ENCODE results near the gene TMBIM6.

Gene TMBIM6, protein sequence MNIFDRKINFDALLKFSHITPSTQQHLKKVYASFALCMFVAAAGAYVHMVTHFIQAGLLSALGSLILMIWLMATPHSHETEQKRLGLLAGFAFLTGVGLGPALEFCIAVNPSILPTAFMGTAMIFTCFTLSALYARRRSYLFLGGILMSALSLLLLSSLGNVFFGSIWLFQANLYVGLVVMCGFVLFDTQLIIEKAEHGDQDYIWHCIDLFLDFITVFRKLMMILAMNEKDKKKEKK

DNA sequence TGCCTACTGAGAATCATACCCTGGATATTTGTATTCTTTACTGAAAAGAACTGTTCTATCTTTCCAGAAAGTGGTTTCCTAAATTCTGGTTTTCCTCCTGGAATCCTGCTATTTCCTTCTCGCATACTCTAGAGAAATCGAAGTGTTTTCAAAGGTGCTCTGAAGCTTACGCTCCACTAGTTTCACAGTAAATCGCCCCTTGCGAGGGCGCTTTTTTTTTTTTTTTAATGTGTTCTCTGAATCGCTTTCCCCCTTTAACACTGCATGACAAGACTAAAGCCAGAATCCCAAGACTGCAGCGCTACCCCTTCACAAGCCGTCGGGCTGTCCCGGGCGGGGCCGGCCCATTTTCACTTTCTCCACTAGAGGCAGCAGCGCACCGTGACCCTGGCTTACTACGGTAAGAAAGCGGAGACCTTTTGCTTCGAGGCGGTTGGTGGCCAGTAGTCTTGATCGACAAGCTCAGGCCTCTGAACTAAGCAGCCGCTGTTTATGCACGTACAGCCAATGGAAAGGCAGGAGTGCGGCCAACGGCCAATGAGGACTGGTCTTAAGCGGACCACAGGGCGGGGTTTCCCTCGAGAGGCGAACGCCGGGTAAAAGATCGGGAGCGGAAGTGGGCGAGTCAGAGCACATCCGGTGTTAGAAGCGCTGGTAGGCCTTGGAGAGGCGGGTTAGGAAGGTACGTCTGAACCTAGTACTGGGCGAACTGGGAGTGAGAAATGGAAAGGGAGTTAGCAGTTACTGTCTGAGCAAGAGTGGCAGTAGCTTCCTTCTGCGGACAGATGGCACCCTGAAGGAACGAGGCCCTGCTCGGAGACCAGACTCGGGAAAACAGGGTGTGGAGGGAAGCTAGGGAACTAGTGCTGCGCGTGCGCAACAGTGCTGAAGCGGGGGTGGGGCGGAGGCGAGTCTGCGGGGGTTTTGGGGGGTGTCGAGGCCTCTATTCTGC is at the start of gene TMBIM6:
TMBIM6 (plus strand) TSS at position 628 of the 952 bp plus-strand sequence. CDS start 10,937 bp downstream, outside the sequence.
- peaks cover 18% of the 10 kb centered on the region for H3K36me3 ChIP-seq
- peak within 1 kb of the TSS; percentile 98 for H3K27ac ChIP-seq
- H3K9me3 ChIP-seq: no peaks in the 10 kb centered on the region
- TF ChIP-seq, protein P1, sequence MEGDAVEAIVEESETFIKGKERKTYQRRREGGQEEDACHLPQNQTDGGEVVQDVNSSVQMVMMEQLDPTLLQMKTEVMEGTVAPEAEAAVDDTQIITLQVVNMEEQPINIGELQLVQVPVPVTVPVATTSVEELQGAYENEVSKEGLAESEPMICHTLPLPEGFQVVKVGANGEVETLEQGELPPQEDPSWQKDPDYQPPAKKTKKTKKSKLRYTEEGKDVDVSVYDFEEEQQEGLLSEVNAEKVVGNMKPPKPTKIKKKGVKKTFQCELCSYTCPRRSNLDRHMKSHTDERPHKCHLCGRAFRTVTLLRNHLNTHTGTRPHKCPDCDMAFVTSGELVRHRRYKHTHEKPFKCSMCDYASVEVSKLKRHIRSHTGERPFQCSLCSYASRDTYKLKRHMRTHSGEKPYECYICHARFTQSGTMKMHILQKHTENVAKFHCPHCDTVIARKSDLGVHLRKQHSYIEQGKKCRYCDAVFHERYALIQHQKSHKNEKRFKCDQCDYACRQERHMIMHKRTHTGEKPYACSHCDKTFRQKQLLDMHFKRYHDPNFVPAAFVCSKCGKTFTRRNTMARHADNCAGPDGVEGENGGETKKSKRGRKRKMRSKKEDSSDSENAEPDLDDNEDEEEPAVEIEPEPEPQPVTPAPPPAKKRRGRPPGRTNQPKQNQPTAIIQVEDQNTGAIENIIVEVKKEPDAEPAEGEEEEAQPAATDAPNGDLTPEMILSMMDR (IDR thresholded peaks at IDR 0.05): peak; percentile 97
- peak within 1 kb of the TSS; percentile 89 to 91 for H3K4me3 ChIP-seq (ENCODE audit: low read depth in 1 of 2, low read length in 1 of 2)
- H3K4me1 ChIP-seq (ENCODE audit: control insufficient read depth in 1 of 2, insufficient read depth in 1 of 2, low read depth in 1 of 2, low read length in 1 of 2): peaks cover 36 to 41% of the 10 kb centered on the region in 2 experiments
- H3K27me3 ChIP-seq: no peaks in the 10 kb centered on the region

DNA sequence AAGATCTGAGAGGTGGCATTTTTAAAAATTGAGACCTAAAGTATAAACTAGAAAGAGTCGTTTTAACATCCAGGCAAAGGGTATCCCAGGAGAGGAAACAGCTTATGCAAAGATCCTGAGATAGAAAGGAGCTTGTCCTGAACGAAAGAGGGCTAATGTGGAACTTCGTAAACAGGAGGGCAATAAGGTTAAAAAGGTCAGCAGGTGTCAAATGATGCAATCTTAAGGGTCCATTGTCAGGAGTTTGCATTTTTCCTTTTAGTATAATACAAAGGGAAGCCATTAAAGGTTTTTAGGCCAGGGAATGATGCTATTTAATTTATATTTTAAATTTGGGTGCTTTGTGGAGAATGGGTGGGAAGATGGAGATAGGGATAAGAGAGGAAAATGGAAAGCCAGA is 48.5 kb upstream of the TMBIM6 start:
- Histone ChIP-seq H3K36me3 (no peaks in the 10 kb centered on the region), H3K27ac (no peak overlapping the region), H3K9me3 (no peaks in the 10 kb centered on the region), H3K27me3 (no peaks in the 10 kb centered on the region), H3K4me3 (ENCODE audit: low read depth in 1 of 2, low read length in 1 of 2) (no peak overlapping the region), H3K4me1 (ENCODE audit: control insufficient read depth in 1 of 2, insufficient read depth in 1 of 2, low read depth in 1 of 2, low read length in 1 of 2) (peaks cover 0 to under 1% of the 10 kb centered on the region in 2 experiments)
- TF ChIP-seq, protein P1 (IDR thresholded peaks at IDR 0.05): no peak

DNA sequence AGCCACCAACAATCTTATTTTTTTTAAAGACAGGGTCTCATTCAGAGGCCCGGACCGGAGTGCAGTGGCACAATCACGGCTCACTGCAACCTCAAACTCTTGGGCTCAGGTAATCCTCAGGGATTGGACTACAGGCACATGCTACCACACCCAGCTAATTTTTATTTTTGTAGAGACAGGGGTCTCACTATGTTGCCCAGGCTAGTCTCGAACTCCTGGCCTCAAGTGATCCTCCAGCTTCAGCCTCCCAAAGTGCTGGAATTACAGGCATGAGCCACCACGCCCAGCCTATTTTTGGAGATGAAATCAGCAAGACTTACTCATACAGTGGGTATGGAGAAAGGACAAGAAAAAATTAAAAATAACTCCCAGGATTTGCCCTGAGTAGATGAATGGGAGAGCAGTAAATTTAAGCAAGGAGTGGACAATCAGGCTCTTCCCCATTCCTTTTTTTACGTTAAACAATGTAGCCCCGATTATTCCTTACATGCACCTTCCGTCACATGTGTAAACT is 47.4 kb upstream of the TMBIM6 start:
- H3K9me3 ChIP-seq: no peaks in the 10 kb centered on the region
- H3K36me3 ChIP-seq: no peaks in the 10 kb centered on the region
- H3K4me1 ChIP-seq (ENCODE audit: control insufficient read depth in 1 of 2, insufficient read depth in 1 of 2, low read depth in 1 of 2, low read length in 1 of 2): peaks cover 9 to 11% of the 10 kb centered on the region in 2 experiments
- no peaks in the 10 kb centered on the region for H3K27me3 ChIP-seq
- H3K4me3 ChIP-seq (ENCODE audit: low read depth in 1 of 2, low read length in 1 of 2): no peak overlapping the region
- no peak overlapping the region for H3K27ac ChIP-seq
- TF ChIP-seq, protein P1 (IDR thresholded peaks at IDR 0.05): no peak

DNA sequence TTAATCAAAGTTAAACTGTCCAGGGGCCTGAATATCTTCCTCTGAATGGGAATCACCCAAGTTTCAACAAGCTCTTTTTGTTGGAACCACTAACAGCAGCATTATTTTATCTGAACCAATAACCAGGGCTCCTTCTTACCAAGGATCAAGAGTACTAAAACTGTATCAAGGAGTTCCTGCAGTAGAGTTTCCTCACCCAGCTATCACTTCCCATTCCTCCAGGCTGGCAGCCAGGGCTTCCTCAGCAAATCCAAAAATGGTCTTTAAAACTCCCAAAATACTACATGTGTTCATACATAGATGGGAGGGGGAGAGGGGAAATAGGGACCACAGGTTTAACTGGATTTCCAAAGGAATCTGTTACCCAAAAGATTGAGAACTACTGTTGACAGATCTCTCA is 44.6 kb upstream of the TMBIM6 start:
- TF ChIP-seq, protein P1 (IDR thresholded peaks at IDR 0.05): no peak
- H3K36me3 ChIP-seq: no peaks in the 10 kb centered on the region
- H3K27me3 ChIP-seq: no peaks in the 10 kb centered on the region
- no peaks in the 10 kb centered on the region for H3K9me3 ChIP-seq
- peaks cover 17 to 19% of the 10 kb centered on the region in 2 experiments for H3K4me1 ChIP-seq (ENCODE audit: control insufficient read depth in 1 of 2, insufficient read depth in 1 of 2, low read depth in 1 of 2, low read length in 1 of 2)
- H3K4me3 ChIP-seq (ENCODE audit: low read depth in 1 of 2, low read length in 1 of 2): no peak overlapping the region
- no peak overlapping the region for H3K27ac ChIP-seq

DNA sequence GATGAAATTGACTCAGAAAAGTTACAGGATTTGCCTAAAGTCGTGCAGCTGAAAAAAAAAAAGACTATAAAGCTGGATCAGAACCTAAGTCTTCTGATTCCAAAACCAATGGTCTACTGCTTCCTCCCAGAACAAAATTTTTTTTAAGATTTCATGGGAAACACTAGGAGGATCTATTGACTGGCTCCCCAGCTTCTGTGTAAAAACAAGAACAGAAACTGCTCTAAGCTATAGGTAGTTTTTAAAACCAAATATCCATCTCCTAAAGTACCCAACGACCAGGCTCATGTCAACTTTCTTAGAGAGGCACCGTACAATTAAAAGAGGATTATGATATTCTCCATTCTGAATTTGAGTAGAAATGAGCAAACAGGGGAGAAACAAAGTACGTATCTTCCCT is 43.5 kb upstream of the TMBIM6 start:
- no peaks in the 10 kb centered on the region for H3K27me3 ChIP-seq
- peaks cover 17 to 19% of the 10 kb centered on the region in 2 experiments for H3K4me1 ChIP-seq (ENCODE audit: control insufficient read depth in 1 of 2, insufficient read depth in 1 of 2, low read depth in 1 of 2, low read length in 1 of 2)
- H3K4me3 ChIP-seq (ENCODE audit: low read depth in 1 of 2, low read length in 1 of 2): no peak overlapping the region
- TF ChIP-seq, protein P1 (IDR thresholded peaks at IDR 0.05): no peak
- no peaks in the 10 kb centered on the region for H3K36me3 ChIP-seq
- peak overlapping the region; percentile 83 for H3K27ac ChIP-seq
- H3K9me3 ChIP-seq: no peaks in the 10 kb centered on the region
